GM12878 (cell line): Measurements from ENCODE around the gene EPHA7.

Experiments
- CTCF ChIP-seq, 3 experiments: IDR thresholded peaks in 2 of 3; conservative IDR thresholded peaks in 1 of 3; 2 replicates each; pipeline ENCODE4 v1.5.1; 2011; ENCODE audit warnings: low read depth in 3 of 3, low read length in 3 of 3, mild to moderate bottlenecking in 3 of 3, control low read depth in 2 of 3, moderate library complexity in 2 of 3, inconsistent platforms in 1 of 3, mixed read lengths in 1 of 3; ENCODE audit not compliant: control insufficient read depth in 2 of 3, insufficient read depth in 1 of 3; ENCODE audit errors: extremely low read depth in 1 of 3
- SKIL ChIP-seq: fragments of 450-650 bp; IDR thresholded peaks from 2 replicates; pipeline ENCODE4 v1.6.1; 2017; ENCODE audit warnings: mild to moderate bottlenecking, low read depth, inconsistent platforms; ENCODE audit not compliant: poor library complexity, severe bottlenecking
- TAF1 ChIP-seq: IDR thresholded peaks from 2 replicates; pipeline ENCODE4 v1.6.1; 2011; ENCODE audit warnings: mild to moderate bottlenecking, low read depth, low read length, borderline replicate concordance
- ZNF207 ChIP-seq: fragments of 450-650 bp; IDR thresholded peaks from 2 replicates; pipeline ENCODE4 v1.6.1; 2014; ENCODE audit warnings: antibody characterized with exemption, mild to moderate bottlenecking, borderline replicate concordance

GRCh38 chr6:93213028-93213427 is 206.3 kb downstream of the EPHA7 start:
- TF ChIP-seq CTCF (IDR thresholded peaks at IDR 0.05 in 2 of 3, conservative IDR thresholded peaks at IDR 0.05 in 1 of 3; ENCODE audit: control insufficient read depth in 2 of 3, extremely low read depth in 1 of 3, insufficient read depth in 1 of 3, low read depth in 3 of 3, low read length in 3 of 3) (no peak), TAF1 (no peak), ZNF207 (no peak), SKIL (no peak)
